HepG2 (cell line): Measurements from ENCODE around the gene COX8C. TPM values are rescaled to one million over a fixed set of nuclear protein-coding genes. Genes with fewer than 3 reads are reported as not detected.
A peak's percentile ranks its signal among the peaks of the same experiment; 100 is the strongest.

Source experiments
- ARID4A ChIP-seq: sonication (generic); formaldehyde crosslinking; IDR thresholded peaks from 2 replicates; pipeline ENCODE4 v1.5.0; 2020; ENCODE audit warnings: mild to moderate bottlenecking, missing genetic modification reagents, borderline replicate concordance
- ATF2 ChIP-seq: sonication (generic); formaldehyde crosslinking; IDR thresholded peaks from 2 replicates; pipeline ENCODE4 v1.4.0; 2020; ENCODE audit warnings: missing genetic modification reagents
- E2F2 ChIP-seq: sonication (generic); formaldehyde crosslinking; IDR thresholded peaks from 2 replicates; pipeline ENCODE4 v1.4.0; 2020; ENCODE audit warnings: missing genetic modification reagents, borderline replicate concordance
- GABPA ChIP-seq, 2 experiments: IDR thresholded peaks; 2 replicates each; pipeline ENCODE4 v1.6.1; 2011 to 2016; ENCODE audit warnings: low read depth in 2 of 2, low read length in 1 of 2, missing biosample characterization in 1 of 2, missing genetic modification characterization in 1 of 2
- GLI4 ChIP-seq: sonication (generic); formaldehyde crosslinking; IDR thresholded peaks from 2 replicates; pipeline ENCODE4 v1.5.1; 2020; ENCODE audit warnings: missing genetic modification reagents, mild to moderate bottlenecking, moderate library complexity, borderline replicate concordance
- MTF1 ChIP-seq: sonication (generic); formaldehyde crosslinking; IDR thresholded peaks from 2 replicates; pipeline ENCODE4 v1.5.0; 2020; ENCODE audit warnings: missing genetic modification reagents
- MXI1 ChIP-seq: IDR thresholded peaks from 3 replicates; pipeline ENCODE4 v1.6.1; 2012; ENCODE audit warnings: low read depth, low read length, inconsistent platforms, borderline replicate concordance
- MYC ChIP-seq: sonication (generic); formaldehyde crosslinking; IDR thresholded peaks from 2 replicates; pipeline ENCODE4 v1.9.0; 2021; ENCODE audit warnings: missing genetic modification reagents, borderline replicate concordance
- RNF2 ChIP-seq: fragments of 450-650 bp; conservative IDR thresholded peaks from 2 replicates; pipeline ENCODE4 v1.6.1; 2016; ENCODE audit warnings: low read depth
- SRSF1 ChIP-seq: fragments of 200-400 bp; formaldehyde crosslinking; optimal IDR thresholded peaks from 2 replicates; pipeline ENCODE3; 2017; ENCODE audit warnings: mild to moderate bottlenecking, low read depth, low read length, moderate library complexity
- U2AF1 ChIP-seq: fragments of 200-400 bp; formaldehyde crosslinking; optimal IDR thresholded peaks from 2 replicates; pipeline ENCODE3; 2017; ENCODE audit warnings: mild to moderate bottlenecking, low read depth, low read length
- YY1 ChIP-seq: IDR thresholded peaks from 2 replicates; pipeline ENCODE4 v1.6.1; 2011; ENCODE audit warnings: low read length, low read depth, moderate library complexity, mild to moderate bottlenecking; ENCODE audit not compliant: insufficient read depth, insufficient replicate concordance
- ZBTB14 ChIP-seq: sonication (generic); formaldehyde crosslinking; IDR thresholded peaks from 2 replicates; pipeline ENCODE4 v1.4.0; 2020; ENCODE audit warnings: missing genetic modification reagents
- ZNF616 ChIP-seq: sonication (generic); formaldehyde crosslinking; IDR thresholded peaks from 2 replicates; pipeline ENCODE4 v1.5.0; 2020; ENCODE audit warnings: low read depth, mild to moderate bottlenecking, missing genetic modification reagents
- ZNF713 ChIP-seq: sonication (generic); formaldehyde crosslinking; IDR thresholded peaks from 2 replicates; pipeline ENCODE4 v1.4.0; 2020; ENCODE audit warnings: mild to moderate bottlenecking, missing genetic modification reagents
- ZNF841 ChIP-seq: sonication (generic); formaldehyde crosslinking; IDR thresholded peaks from 2 replicates; pipeline ENCODE4 v1.8.1; 2023; ENCODE audit warnings: missing genetic modification reagents, borderline replicate concordance
- ZSCAN21 ChIP-seq: sonication (generic); formaldehyde crosslinking; IDR thresholded peaks from 2 replicates; pipeline ENCODE4 v1.8.0; 2022; ENCODE audit warnings: mild to moderate bottlenecking, missing genetic modification reagents, moderate library complexity, borderline replicate concordance
- ZSCAN31 ChIP-seq: sonication (generic); formaldehyde crosslinking; IDR thresholded peaks from 2 replicates; pipeline ENCODE4 v1.5.0; 2020; ENCODE audit warnings: low read depth, mild to moderate bottlenecking, missing genetic modification reagents
- polyA plus RNA-seq, 8 experiments: library from polyadenylated mRNA; depleted of rRNA in 3 of 8; stranded (reverse) in 7 of 8; unstranded in 1 of 8; fragments of >200 nt; fragmentation: Illumina TruSeq in 4 of 8; extraction: Trizol in 4 of 8; gene quantifications; 2 replicates each; pipeline versions ENCODE4 v1.2.1 to v1.2.3, GENCODE V29; 2011 to 2016; ENCODE audit warnings: low read depth in 4 of 8, missing spikeins in 1 of 8, mixed read lengths in 1 of 8; ENCODE audit not compliant: insufficient read depth in 1 of 8
- total RNA-seq, 5 experiments: library from RNA; depleted of rRNA; stranded (reverse); fragments of >200 nt; fragmentation: Illumina TruSeq; extraction: Trizol; gene quantifications; 2 replicates each; pipeline ENCODE4 v1.2.3, GENCODE V29; 2016; ENCODE audit warnings: low read depth in 1 of 5
- TF ChIP-seq, protein P1 (sequence below): IDR thresholded peaks from 2 replicates; pipeline ENCODE4 v1.6.1; 2012; ENCODE audit warnings: inconsistent platforms
- TF ChIP-seq, protein P2 (sequence below): sonication (generic); formaldehyde crosslinking; IDR thresholded peaks from 2 replicates; pipeline ENCODE4 v1.4.0; 2020; ENCODE audit warnings: missing genetic modification reagents

The COX8C gene
- total and polyA plus RNA-seq, 2 of the 13 experiments (the other 11 are each of a cell fraction or from before 2014, with no cell fraction given): not detected

GRCh38 chr14:93332397-93332852 is 14.6 kb upstream of the COX8C start (continued):
- TF ChIP-seq E2F2 (CRISPR knock-in tag) (no peak), RNF2 (no peak), SRSF1 (no peak), ZSCAN21 (no peak), ZNF713 (CRISPR knock-in tag) (no peak), GLI4 (CRISPR knock-in tag) (no peak), MTF1 (no peak), GABPA (IDR thresholded peaks at IDR 0.05; ENCODE audit: low read depth, low read length) (no peak), GABPA (CRISPR knock-in tag; IDR thresholded peaks at IDR 0.05; ENCODE audit: low read depth) (no peak), ZNF616 (no peak), ZBTB14 (CRISPR knock-in tag) (0 out of 2 replicates have a peak, but pooled peaks have one; percentile 20), YY1 (no peak), ARID4A (peak; percentile 37; the same call in 1 of the 2 replicates), ATF2 (CRISPR knock-in tag) (no peak), ZNF841 (CRISPR knock-in tag) (peak; percentile 59; the same call in 1 of the 2 replicates), MXI1 (peak; percentile 31; the same call in 1 of the 3 replicates), ZSCAN31 (0 out of 2 replicates have a peak, but pooled peaks have one; percentile 10), MYC (CRISPR knock-in tag) (no peak), U2AF1 (no peak)
- TF ChIP-seq, protein P1, sequence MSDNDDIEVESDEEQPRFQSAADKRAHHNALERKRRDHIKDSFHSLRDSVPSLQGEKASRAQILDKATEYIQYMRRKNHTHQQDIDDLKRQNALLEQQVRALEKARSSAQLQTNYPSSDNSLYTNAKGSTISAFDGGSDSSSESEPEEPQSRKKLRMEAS: peak; percentile 34; the same call in 1 of the 2 replicates
- TF ChIP-seq, protein P2, sequence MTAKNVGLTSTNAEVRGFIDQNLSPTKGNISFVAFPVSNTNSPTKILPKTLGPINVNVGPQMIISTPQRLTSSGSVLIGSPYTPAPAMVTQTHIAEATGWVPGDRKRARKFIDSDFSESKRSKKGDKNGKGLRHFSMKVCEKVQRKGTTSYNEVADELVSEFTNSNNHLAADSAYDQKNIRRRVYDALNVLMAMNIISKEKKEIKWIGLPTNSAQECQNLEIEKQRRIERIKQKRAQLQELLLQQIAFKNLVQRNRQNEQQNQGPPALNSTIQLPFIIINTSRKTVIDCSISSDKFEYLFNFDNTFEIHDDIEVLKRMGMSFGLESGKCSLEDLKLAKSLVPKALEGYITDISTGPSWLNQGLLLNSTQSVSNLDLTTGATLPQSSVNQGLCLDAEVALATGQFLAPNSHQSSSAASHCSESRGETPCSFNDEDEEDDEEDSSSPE: no peak
